ENCODE measurements around the gene LRRC4C. TPM values are rescaled to one million over a fixed set of nuclear protein-coding genes. Genes with fewer than 3 reads are reported as not detected.
"Not testable (repeated sequence)": the region's sequence is repeated elsewhere in the genome, so short reads cannot be mapped to it uniquely, and the experiment has no call there.

LRRC4C gene
- total and polyA plus RNA-seq, 4 donors, result 0.10 to 0.93 (median 0.30) TPM

DNA sequence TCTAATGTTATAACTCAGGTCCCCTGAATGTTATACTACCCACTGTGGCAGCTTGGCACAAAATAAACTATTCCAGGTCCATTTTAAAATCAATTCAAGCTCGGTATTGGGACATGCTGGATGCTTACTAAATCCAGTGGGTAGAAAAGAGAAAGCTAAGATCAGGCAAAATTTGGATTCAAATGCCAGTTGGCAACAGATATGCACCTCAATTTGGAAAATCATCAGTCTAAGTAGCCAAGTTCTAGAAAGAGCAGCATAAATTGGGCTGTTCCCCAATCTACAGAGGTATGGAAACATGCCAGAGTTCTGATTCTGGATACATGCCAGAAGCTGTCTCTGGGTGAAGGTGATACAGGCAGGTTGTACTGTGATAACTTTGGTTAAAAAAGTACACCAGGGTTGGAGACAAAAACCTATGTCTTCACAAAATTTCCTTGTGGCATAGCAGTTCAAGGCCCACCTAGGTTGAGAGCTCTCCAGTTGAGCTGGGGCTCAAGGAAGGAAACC, 427.8 kb downstream of the LRRC4C start:
- DNase-seq (ENCODE audit: low spot score), result no peak
- Histone ChIP-seq H3K4me1 (ENCODE audit: control insufficient read depth in 4 of 4, insufficient read depth in 4 of 4, low read length in 3 of 4) (no peaks in the 10 kb centered on the region), H3K9ac (ENCODE audit: low read depth in 1 of 2, low read length in 2 of 2) (no peak overlapping the region), H3K9me3 (ENCODE audit: control insufficient read depth in 4 of 4, low read length in 3 of 4) (no peaks in the 10 kb centered on the region), H3K27ac (ENCODE audit: low read depth in 1 of 2, low read length in 2 of 2) (no peak overlapping the region), H3K4me3 (ENCODE audit: low read depth in 1 of 3, low read length in 3 of 3) (no peak overlapping the region), H3K36me3 (ENCODE audit: control insufficient read depth in 4 of 4, insufficient read depth in 3 of 4, low read depth in 1 of 4, low read length in 3 of 4) (no peaks in the 10 kb centered on the region), H3K27me3 (ENCODE audit: control insufficient read depth in 4 of 4, insufficient read depth in 4 of 4, low read length in 3 of 4) (no peaks in the 10 kb centered on the region)
- 76% methylated on average over 1 of the region's 1 CpG for WGBS
- TF ChIP-seq GABPA (IDR thresholded peaks at IDR 0.05 in 1 of 2, conservative IDR thresholded peaks at IDR 0.05 in 1 of 2) (no peak), RXRA (IDR thresholded peaks at IDR 0.05) (no peak), YY1 (IDR thresholded peaks at IDR 0.05) (no peak), NR2F2 (IDR thresholded peaks at IDR 0.05) (no peak), FOXA1 (IDR thresholded peaks at IDR 0.05) (no peak), EGR1 (IDR thresholded peaks at IDR 0.05; ENCODE audit: low read depth in 2 of 2) (no peak), TAF1 (conservative IDR thresholded peaks at IDR 0.05) (no peak), HNF4A (conservative IDR thresholded peaks at IDR 0.05) (no peak), ATF3 (IDR thresholded peaks at IDR 0.05) (no peak)
- TF ChIP-seq, protein P1, sequence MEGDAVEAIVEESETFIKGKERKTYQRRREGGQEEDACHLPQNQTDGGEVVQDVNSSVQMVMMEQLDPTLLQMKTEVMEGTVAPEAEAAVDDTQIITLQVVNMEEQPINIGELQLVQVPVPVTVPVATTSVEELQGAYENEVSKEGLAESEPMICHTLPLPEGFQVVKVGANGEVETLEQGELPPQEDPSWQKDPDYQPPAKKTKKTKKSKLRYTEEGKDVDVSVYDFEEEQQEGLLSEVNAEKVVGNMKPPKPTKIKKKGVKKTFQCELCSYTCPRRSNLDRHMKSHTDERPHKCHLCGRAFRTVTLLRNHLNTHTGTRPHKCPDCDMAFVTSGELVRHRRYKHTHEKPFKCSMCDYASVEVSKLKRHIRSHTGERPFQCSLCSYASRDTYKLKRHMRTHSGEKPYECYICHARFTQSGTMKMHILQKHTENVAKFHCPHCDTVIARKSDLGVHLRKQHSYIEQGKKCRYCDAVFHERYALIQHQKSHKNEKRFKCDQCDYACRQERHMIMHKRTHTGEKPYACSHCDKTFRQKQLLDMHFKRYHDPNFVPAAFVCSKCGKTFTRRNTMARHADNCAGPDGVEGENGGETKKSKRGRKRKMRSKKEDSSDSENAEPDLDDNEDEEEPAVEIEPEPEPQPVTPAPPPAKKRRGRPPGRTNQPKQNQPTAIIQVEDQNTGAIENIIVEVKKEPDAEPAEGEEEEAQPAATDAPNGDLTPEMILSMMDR (IDR thresholded peaks at IDR 0.05; ENCODE audit: low read depth, low read length, missing input control), result no peak

- Histone ChIP-seq H3K4me1 (ENCODE audit: control insufficient read depth in 4 of 4, insufficient read depth in 4 of 4, low read length in 3 of 4) (no peaks in the 10 kb centered on the region), H3K27ac (ENCODE audit: low read depth in 1 of 2, low read length in 2 of 2) (no peak overlapping the region), H3K9me3 (ENCODE audit: control insufficient read depth in 4 of 4, low read length in 3 of 4) (no peaks in the 10 kb centered on the region), H3K36me3 (ENCODE audit: control insufficient read depth in 4 of 4, insufficient read depth in 3 of 4, low read depth in 1 of 4, low read length in 3 of 4) (no peaks in the 10 kb centered on the region), H3K9ac (ENCODE audit: low read depth in 1 of 2, low read length in 2 of 2) (no peak overlapping the region), H3K27me3 (ENCODE audit: control insufficient read depth in 4 of 4, insufficient read depth in 4 of 4, low read length in 3 of 4) (no peaks in the 10 kb centered on the region), H3K4me3 (ENCODE audit: low read depth in 1 of 3, low read length in 3 of 3) (no peak overlapping the region)
- TF ChIP-seq RAD21 (IDR thresholded peaks at IDR 0.05) (no peak), TAF1 (conservative IDR thresholded peaks at IDR 0.05) (no peak), FOXA1 (IDR thresholded peaks at IDR 0.05) (no peak), SP1 (IDR thresholded peaks at IDR 0.05) (no peak), MAX (IDR thresholded peaks at IDR 0.05) (no peak), ATF3 (IDR thresholded peaks at IDR 0.05) (no peak), JUND (IDR thresholded peaks at IDR 0.05) (no peak), ZBTB33 (IDR thresholded peaks at IDR 0.05) (no peak), GABPA (IDR thresholded peaks at IDR 0.05 in 1 of 2, conservative IDR thresholded peaks at IDR 0.05 in 1 of 2) (no peak), EGR1 (IDR thresholded peaks at IDR 0.05; ENCODE audit: low read depth in 2 of 2) (no peak), NR2F2 (IDR thresholded peaks at IDR 0.05) (no peak), YY1 (IDR thresholded peaks at IDR 0.05) (no peak)
- TF ChIP-seq, protein P1 (IDR thresholded peaks at IDR 0.05; ENCODE audit: low read depth, low read length, missing input control), result no peak
- WGBS, result 85% methylated on average over 4 of the region's 4 CpGs
- no peak for DNase-seq (ENCODE audit: low spot score)
Measured at GRCh38 chr11:41020259-41020658, 439.2 kb downstream of the LRRC4C start.

- DNase-seq (ENCODE audit: low spot score); H3K4me3 ChIP-seq (ENCODE audit: low read depth in 1 of 3, low read length in 3 of 3); H3K9me3 ChIP-seq (ENCODE audit: control insufficient read depth in 4 of 4, low read length in 3 of 4); H3K27ac ChIP-seq (ENCODE audit: low read depth in 1 of 2, low read length in 2 of 2); H3K27me3 ChIP-seq (ENCODE audit: control insufficient read depth in 4 of 4, insufficient read depth in 4 of 4, low read length in 3 of 4); H3K4me1 ChIP-seq (ENCODE audit: control insufficient read depth in 4 of 4, insufficient read depth in 4 of 4, low read length in 3 of 4); H3K36me3 ChIP-seq (ENCODE audit: control insufficient read depth in 4 of 4, insufficient read depth in 3 of 4, low read depth in 1 of 4, low read length in 3 of 4); H3K9ac ChIP-seq (ENCODE audit: low read depth in 1 of 2, low read length in 2 of 2): not testable (repeated sequence)
Measured at GRCh38 chr11:41019666-41020065, 439.8 kb downstream of the LRRC4C start.

All from liver (tissue), 9 donors.